HCT116 (cell line): ENCODE data around the gene GALNT5. TPM values are rescaled to one million over a fixed set of nuclear protein-coding genes. Genes with fewer than 3 reads are reported as not detected.
"Not testable (repeated sequence)": the region's sequence is repeated elsewhere in the genome, so short reads cannot be mapped to it uniquely, and the experiment has no call there.

Experiments
- ATAC-seq: fragments of 200-7000 bp; cut with Tn5 transposase; 2 replicates; pipeline ENCODE4 v1.9.1; 2020; ENCODE audit warnings: mild to moderate bottlenecking, moderate library complexity
- BruUV-seq: library from RNA; stranded (reverse); fragments of 400-500 nt; replicated peaks from 2 replicates; lab custom pipeline; 2021; lab: Mats Ljungman, UMichigan
- CTCF ChIA-PET: fragments of 300-600 bp; sonication (Branson Sonifier 250); formaldehyde crosslinking; loops from one replicate; lab custom pipeline; 2021; ENCODE audit warnings: antibody characterized with exemption; lab: Charles Lee
- POLR2A ChIA-PET: fragments of 300-600, 350-600 bp; sonication (Branson Sonifier 250); formaldehyde crosslinking; loops from one replicate; lab custom pipeline; 2021; ENCODE audit warnings: antibody characterized with exemption; lab: Charles Lee
- RAD21 ChIA-PET, 2 experiments: fragments of 300-600 bp; sonication (Branson Sonifier 250); formaldehyde crosslinking; loops; one replicate each; lab custom pipeline; 2023; ENCODE audit warnings: low total read pairs in 2 of 2; ENCODE audit not compliant: uncharacterized antibody in 2 of 2, unreplicated experiment in 2 of 2, low non-redundant PET in 1 of 2; lab: Charles Lee
- DNase-seq: peaks from one replicate; pipeline ENCODE4 v3.0.0-alpha.2; 2010; ENCODE audit warnings: low read depth, low spot score
- H2AFZ ChIP-seq: fragments of 200-600 bp; shearing (Covaris generic), sonication (generic); 2 replicates; pipeline ENCODE4 v1.6.1; 2017; ENCODE audit warnings: low read depth, mixed run types, mixed read lengths, antibody characterized with exemption, low read length; ENCODE audit not compliant: poor library complexity, severe bottlenecking
- H3K27ac ChIP-seq: 2 replicates; pipeline ENCODE4 v1.5.1; 2012; ENCODE audit warnings: low read depth, low read length
- H3K27me3 ChIP-seq: fragments of 200-600 bp; sonication (generic); 2 replicates; pipeline ENCODE4 v1.6.1; 2016; ENCODE audit warnings: mixed run types, low read length, mixed read lengths; ENCODE audit not compliant: insufficient read depth
- H3K36me3 ChIP-seq, 2 experiments: fragments of 200-500 bp in 1 of 2; fragments of 200-600 bp in 1 of 2; sonication (Bioruptor generic) in 1 of 2; sonication (generic) in 1 of 2; 2 replicates each; pipeline versions ENCODE4 v1.5.1 to v1.6.1; 2014 to 2016; ENCODE audit warnings: low read length in 2 of 2, inconsistent platforms in 1 of 2, mixed read lengths in 1 of 2, mixed run types in 1 of 2; ENCODE audit not compliant: insufficient read depth in 2 of 2, control insufficient read depth in 1 of 2
- H3K4me1 ChIP-seq, 2 experiments: fragments of 200-600 bp in 1 of 2; sonication (generic) in 1 of 2; 2 replicates each; pipeline versions ENCODE4 v1.5.1 to v1.6.1; 2012 to 2017; ENCODE audit warnings: low read length in 2 of 2, inconsistent platforms in 1 of 2, mild to moderate bottlenecking in 1 of 2, mixed read lengths in 1 of 2, mixed run types in 1 of 2, moderate library complexity in 1 of 2; ENCODE audit not compliant: insufficient read depth in 2 of 2, control insufficient read depth in 1 of 2
- H3K4me2 ChIP-seq: fragments of 200-600 bp; sonication (generic); 2 replicates; pipeline ENCODE4 v1.6.1; 2017; ENCODE audit warnings: mixed run types, low read length, mixed read lengths
- H3K4me3 ChIP-seq, 2 experiments: fragments of 200-600 bp in 1 of 2; sonication (generic) in 1 of 2; replicated peaks in 1 of 2; 2 replicates each; pipeline ENCODE4 v1.5.1; 2011 to 2016; ENCODE audit warnings: low read length in 2 of 2, control low read depth in 1 of 2, low read depth in 1 of 2, mild to moderate bottlenecking in 1 of 2, mixed read lengths in 1 of 2, mixed run types in 1 of 2
- H3K79me2 ChIP-seq: fragments of 200-600 bp; sonication (generic); 2 replicates; pipeline ENCODE4 v1.6.1; 2017; ENCODE audit warnings: mild to moderate bottlenecking, mixed run types, low read length, moderate library complexity, mixed read lengths; ENCODE audit not compliant: insufficient read depth
- H3K9ac ChIP-seq: fragments of 200-600 bp; sonication (generic); 2 replicates; pipeline ENCODE4 v1.6.1; 2016; ENCODE audit warnings: low read length, mixed read lengths
- H3K9me2 ChIP-seq: fragments of 200-600 bp; sonication (generic), shearing (Covaris generic); 2 replicates; pipeline ENCODE4 v1.6.1; 2017; ENCODE audit warnings: mixed run types, mild to moderate bottlenecking, moderate library complexity; ENCODE audit not compliant: insufficient read depth
- H3K9me3 ChIP-seq, 2 experiments: fragments of 200-500 bp in 1 of 2; fragments of 200-600 bp in 1 of 2; sonication (Bioruptor generic) in 1 of 2; sonication (generic) in 1 of 2; 2 replicates each; pipeline ENCODE4 v1.6.1; 2014 to 2017; ENCODE audit warnings: low read length in 2 of 2, mixed read lengths in 2 of 2, inconsistent platforms in 1 of 2, low read depth in 1 of 2, mild to moderate bottlenecking in 1 of 2, mixed run types in 1 of 2, moderate library complexity in 1 of 2; ENCODE audit not compliant: control insufficient read depth in 1 of 2, insufficient read depth in 1 of 2
- H4K20me1 ChIP-seq: fragments of 200-600 bp; sonication (generic), shearing (Covaris generic); 2 replicates; pipeline ENCODE4 v1.6.1; 2017; ENCODE audit warnings: mixed run types, mild to moderate bottlenecking, moderate library complexity; ENCODE audit not compliant: insufficient read depth
- CTCF ChIP-seq, 3 experiments: fragments of 200-600 bp in 1 of 3; sonication (generic) in 1 of 3; IDR thresholded peaks in 2 of 3; conservative IDR thresholded peaks in 1 of 3; 2 replicates each; pipeline ENCODE4 v1.5.1; 2012 to 2017; ENCODE audit warnings: low read depth in 2 of 3, low read length in 2 of 3, antibody characterized with exemption in 1 of 3, borderline replicate concordance in 1 of 3, control low read depth in 1 of 3, mild to moderate bottlenecking in 1 of 3, mixed read lengths in 1 of 3, mixed run types in 1 of 3, moderate library complexity in 1 of 3; ENCODE audit not compliant: insufficient read depth in 1 of 3
- ELF1 ChIP-seq: IDR thresholded peaks from 2 replicates; pipeline ENCODE4 v1.6.1; 2012; ENCODE audit warnings: low read depth, borderline replicate concordance
- POLR2A ChIP-seq: IDR thresholded peaks from 2 replicates; pipeline ENCODE4 v1.7.0; 2011; ENCODE audit warnings: borderline replicate concordance; ENCODE audit not compliant: insufficient read depth, insufficient read length; ENCODE audit errors: extremely low read depth
- POLR2AphosphoS5 ChIP-seq: IDR thresholded peaks from 2 replicates; pipeline ENCODE4 v1.6.1; 2011; ENCODE audit warnings: mild to moderate bottlenecking, low read depth, low read length, moderate library complexity
- RAD21 ChIP-seq: IDR thresholded peaks from 2 replicates; pipeline ENCODE4 v1.6.1; 2012; ENCODE audit warnings: low read depth, mild to moderate bottlenecking
- REST ChIP-seq: IDR thresholded peaks from 2 replicates; pipeline ENCODE4 v1.6.1; 2012; ENCODE audit warnings: low read depth
- SP1 ChIP-seq: IDR thresholded peaks from 2 replicates; pipeline ENCODE4 v1.6.1; 2012; ENCODE audit warnings: low read depth
- SRF ChIP-seq: IDR thresholded peaks from 2 replicates; pipeline ENCODE4 v1.6.1; 2012; ENCODE audit warnings: low read depth
- ZNF274 ChIP-seq: fragments of 200-500 bp; sonication (Bioruptor generic); IDR thresholded peaks from 2 replicates; pipeline ENCODE4 v1.6.1; 2014; ENCODE audit warnings: mild to moderate bottlenecking, low read depth, low read length, inconsistent platforms
- intact Hi-C: fragments of 100-400 bp; cut with micrococcal nuclease; formaldehyde crosslinking; loops from 2 replicates; pipeline ENCODE4 v1.10.0; 2022
- total RNA-seq: library from RNA; stranded (reverse); gene quantifications from one replicate; pipeline ENCODE4 v1.2.1, GENCODE V29; 2021; ENCODE audit not compliant: unreplicated experiment

GALNT5 gene
- total RNA-seq, 1 experiment from 2014 or later = 3.9 TPM

GRCh38 chr2:157223624-157224205, 33.8 kb upstream of the GALNT5 start:
- POLR2A ChIA-PET = no interaction called here
- DNase-seq (no peak), ATAC-seq (no peak)
- Histone ChIP-seq H3K9me2 (no peaks in the 10 kb centered on the region), H3K9ac (no peak overlapping the region), H2AFZ (peak overlapping the region; percentile 18), H3K79me2 (no peaks in the 10 kb centered on the region), H3K36me3 (no peaks in the 10 kb centered on the region), H4K20me1 (no peaks in the 10 kb centered on the region), H3K4me3 (no peak overlapping the region), H3K27me3 (no peaks in the 10 kb centered on the region), H3K4me1 (no peaks in the 10 kb centered on the region), H3K27ac (no peak overlapping the region), H3K9me3 (no peaks in the 10 kb centered on the region), H3K4me2 (no peak overlapping the region)
- BruUV-seq = no TSS peak
- CTCF ChIA-PET = no interaction called here
- intact Hi-C loops = no loop called here
- TF ChIP-seq RAD21 = no peak
- TF ChIP-seq ZNF274 = no peak
- TF ChIP-seq POLR2A = no peak
- no peak for TF ChIP-seq POLR2AphosphoS5
- no peak for TF ChIP-seq REST
- no peak for TF ChIP-seq SRF
- TF ChIP-seq ELF1 = no peak
- TF ChIP-seq CTCF (IDR thresholded peaks at IDR 0.05 in 2 of 3, conservative IDR thresholded peaks at IDR 0.05 in 1 of 3; ENCODE audit: borderline replicate concordance in 1 of 3, insufficient read depth in 1 of 3, low read depth in 2 of 3, low read length in 2 of 3) = no peak
- no peak for TF ChIP-seq SP1
- RAD21 ChIA-PET = no interaction called here

GRCh38 chr2:157224448-157224847, 33.1 kb upstream of the GALNT5 start:
- H3K9ac ChIP-seq, ATAC-seq, BruUV-seq, intact Hi-C loops, H3K9me3 ChIP-seq, H3K79me2 ChIP-seq, H3K4me3 ChIP-seq, CTCF ChIA-PET, H3K36me3 ChIP-seq, H3K27ac ChIP-seq, H4K20me1 ChIP-seq, POLR2A ChIA-PET, H3K9me2 ChIP-seq, H3K4me2 ChIP-seq, DNase-seq, H3K27me3 ChIP-seq, H3K4me1 ChIP-seq, RAD21 ChIA-PET, H2AFZ ChIP-seq: not testable (repeated sequence)
